Stimulated activated CD8-positive, alpha-beta memory T cell treated with anti-CD3 and anti-CD28 coated beads, Interleukin-15, amount 100 ng/mL, for 24 hours (primary cell): Measurements from ENCODE around the gene DLL1.
A peak's percentile ranks its signal among the peaks of the same experiment; 100 is the strongest.

Experiments used
- DNase-seq: peaks from one replicate; pipeline ENCODE4 v3.0.0-alpha.2; 2020; ENCODE audit warnings: low read depth

DLL1 gene

DNA sequence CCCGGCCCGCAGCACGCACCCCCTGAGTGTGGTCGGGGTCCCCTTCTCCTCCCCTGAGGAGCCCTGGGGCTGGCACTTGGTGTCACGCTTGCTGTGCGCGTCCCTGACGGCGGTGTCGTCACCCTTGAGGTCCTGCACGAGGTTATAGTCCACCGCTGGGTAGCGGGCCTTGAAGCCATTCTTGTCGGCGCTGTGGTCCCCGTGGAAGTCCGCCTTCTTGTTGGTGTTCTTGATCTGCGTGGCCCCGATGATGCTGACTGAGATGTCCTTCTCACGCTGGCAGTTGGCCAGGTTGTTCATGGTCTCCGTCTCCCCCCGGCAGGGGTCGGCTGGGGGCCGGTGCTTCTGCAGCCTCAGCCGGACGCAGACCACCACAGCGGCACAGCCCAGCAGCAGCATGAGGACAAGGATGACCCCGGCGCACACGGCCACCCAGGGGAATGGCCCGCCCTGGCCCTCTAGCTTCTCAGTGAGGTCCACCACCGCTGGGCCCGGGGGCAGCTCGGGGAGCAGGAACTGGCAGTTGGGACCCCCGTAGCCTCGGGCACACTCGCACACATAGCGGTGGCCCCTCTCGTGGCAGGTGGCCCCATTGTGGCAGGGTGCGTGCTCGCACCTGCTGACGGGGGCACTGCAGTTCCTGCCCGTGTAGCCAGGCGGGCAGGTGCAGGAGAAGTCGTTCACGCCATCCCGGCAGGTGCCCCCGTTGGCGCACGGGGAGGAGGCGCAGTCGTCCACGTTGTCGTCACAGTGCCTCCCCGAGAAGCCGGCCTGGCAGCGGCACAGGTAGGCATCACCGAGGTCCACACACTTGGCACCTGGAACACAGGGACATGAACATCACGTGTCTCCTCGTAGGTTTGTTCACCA lies 7.4 kb downstream of the DLL1 start:
- DNase-seq, result no peak

DNA sequence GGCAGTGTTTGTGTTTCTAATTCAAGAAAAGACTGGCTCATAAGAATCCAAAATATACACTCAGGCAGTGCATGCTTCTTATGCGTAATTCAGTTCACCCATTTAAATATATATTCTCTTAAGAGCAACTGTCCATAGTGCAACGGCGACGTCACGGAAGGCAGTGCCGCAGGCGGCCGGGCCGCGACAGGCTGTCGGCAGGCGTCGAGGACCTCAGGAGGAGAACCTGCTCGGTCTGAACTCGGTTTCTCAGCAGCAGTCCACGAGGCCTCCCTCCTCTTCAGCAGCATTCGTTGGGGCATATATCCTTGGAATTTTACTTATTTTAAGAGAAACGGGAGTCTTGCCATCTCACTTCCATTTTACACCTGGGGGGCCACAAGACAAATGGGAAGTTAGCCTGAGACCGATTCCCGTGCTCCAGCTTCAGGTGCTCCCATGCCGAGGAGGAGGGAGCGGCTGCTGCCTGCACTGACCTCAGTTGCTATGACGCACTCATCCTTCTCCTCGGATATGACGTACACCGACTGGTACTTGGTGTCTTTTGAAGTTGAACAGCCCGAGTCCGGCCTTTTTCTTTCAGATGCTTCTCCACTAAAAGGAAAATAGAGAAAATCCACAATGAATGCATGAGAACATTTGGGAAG lies 8.2 kb downstream of the DLL1 start:
- DNase-seq, result no peak

- no peak for DNase-seq
Measured at GRCh38 chr6:170281331-170282292, 9.3 kb downstream of the DLL1 start.

- no peak for DNase-seq
Measured at GRCh38 chr6:170280689-170281045, 10.2 kb downstream of the DLL1 start.

- DNase-seq, result no peak
Measured at GRCh38 chr6:170279977-170280688, 10.7 kb downstream of the DLL1 start.

GRCh38 chr6:170279426-170279825 lies 11.5 kb downstream of the DLL1 start:
- no peak for DNase-seq

DNA sequence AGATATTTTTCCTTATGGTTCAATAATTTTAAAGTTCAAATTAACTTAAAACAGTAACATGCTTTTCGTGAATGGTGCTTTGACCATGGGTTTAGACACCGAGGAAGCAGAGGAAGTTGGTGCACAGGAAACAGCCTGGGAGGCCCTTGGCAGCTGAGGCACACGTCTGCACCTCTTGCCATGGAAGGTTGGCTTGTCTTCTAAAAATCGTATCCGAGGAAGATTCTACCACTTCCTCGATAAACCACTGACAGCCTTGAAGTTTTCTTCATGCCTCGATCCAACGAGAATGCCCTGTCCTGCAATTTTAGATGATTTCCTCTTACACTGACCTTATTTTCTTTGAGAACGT lies 12.2 kb downstream of the DLL1 start:
- DNase-seq, result no peak

GRCh38 chr6:170277893-170278742 lies 12.8 kb downstream of the DLL1 start:
- no peak for DNase-seq

GRCh38 chr6:170276369-170277057 lies 14.4 kb downstream of the DLL1 start:
- DNase-seq, result no peak

GRCh38 chr6:170274713-170275560 lies 15.9 kb downstream of the DLL1 start:
- DNase-seq, result no peak

DNA sequence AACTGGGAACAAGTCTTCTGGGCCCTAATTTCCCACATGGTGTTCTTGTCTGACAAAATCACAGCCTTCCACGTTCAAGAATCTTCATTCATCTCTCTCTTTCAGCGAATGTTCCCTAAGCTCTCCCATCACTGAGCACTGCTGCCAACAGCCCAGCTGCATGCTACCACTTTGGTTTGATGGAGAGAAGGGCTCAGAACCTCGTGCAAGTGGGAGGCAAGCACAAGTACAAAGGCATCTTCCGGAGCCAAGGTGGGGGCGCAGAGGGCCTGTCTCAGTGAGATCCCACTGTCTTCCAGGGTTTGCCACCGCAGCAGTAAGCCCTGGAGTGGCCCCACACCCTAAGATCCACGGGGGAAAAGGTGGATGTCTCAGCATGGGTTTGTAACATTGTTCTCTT lies 17.2 kb downstream of the DLL1 start:
- DNase-seq, result no peak

- DNase-seq, result no peak
Measured at GRCh38 chr6:170273191-170273590, 17.7 kb downstream of the DLL1 start.

DNA sequence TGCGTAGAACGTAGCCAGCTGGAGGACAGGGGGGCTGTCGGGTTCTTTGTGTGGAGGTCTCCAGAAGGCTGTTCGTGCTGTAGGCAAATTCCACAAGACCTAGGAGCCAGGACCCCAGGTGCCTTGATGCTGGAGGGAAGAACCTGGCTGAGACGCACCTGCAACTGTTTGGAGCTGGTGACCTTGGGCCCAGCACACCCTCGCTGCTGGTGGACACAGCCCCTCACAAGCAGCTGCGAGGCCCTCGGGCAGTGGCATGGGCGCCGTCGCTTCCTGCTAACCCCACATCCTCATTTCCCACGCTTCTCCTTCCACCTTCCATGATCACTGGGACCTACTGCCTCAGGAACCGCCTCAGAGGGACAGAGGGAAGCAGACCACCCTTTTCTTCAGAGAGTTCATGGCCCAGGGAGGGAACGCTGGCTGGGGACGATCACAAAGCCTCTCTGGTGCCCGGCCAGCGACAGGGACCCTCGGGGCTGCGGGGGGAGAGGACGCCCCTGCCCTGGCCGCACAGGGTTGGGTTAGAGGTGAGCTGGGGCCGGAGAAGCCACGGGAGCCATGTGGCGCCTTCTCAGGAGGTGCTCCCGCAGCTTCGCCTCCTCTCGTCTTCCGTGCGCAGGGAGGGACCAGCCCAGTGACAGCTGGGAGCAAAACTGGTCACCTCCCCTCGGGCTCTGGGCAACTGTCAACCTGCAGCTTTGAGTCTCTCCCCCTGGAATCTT lies 18.4 kb downstream of the DLL1 start:
- DNase-seq, result no peak

DNA sequence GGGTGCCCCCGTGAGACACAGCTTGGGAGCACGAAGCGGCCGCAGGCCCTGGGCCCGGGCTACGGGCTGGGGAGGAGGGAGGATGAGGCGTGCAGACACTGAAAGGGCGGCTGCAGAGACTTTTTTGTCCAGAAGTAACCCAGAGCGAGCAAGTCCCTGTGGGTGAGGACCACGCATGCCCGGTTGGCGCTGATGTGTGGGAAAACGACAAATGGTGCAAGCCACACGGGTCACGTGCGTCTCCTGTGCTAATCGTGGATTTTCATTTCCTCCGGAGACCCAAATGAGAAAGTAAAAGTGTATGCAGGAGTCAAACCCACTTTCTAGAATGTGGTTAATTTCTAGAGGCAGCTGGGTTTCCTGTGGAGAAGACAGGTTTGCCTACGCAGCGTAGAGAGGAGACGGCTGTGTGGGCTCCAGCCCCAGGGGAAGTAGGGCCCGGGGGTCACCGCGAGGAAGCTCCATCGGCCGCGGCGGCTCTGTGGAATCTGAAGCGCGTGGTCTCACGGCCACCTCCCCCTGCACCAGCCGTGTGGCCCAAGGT lies 19.0 kb downstream of the DLL1 start:
- DNase-seq, result peak; percentile 48

- DNase-seq, result no peak
Measured at GRCh38 chr6:170270984-170271593, 19.8 kb downstream of the DLL1 start.

DNA sequence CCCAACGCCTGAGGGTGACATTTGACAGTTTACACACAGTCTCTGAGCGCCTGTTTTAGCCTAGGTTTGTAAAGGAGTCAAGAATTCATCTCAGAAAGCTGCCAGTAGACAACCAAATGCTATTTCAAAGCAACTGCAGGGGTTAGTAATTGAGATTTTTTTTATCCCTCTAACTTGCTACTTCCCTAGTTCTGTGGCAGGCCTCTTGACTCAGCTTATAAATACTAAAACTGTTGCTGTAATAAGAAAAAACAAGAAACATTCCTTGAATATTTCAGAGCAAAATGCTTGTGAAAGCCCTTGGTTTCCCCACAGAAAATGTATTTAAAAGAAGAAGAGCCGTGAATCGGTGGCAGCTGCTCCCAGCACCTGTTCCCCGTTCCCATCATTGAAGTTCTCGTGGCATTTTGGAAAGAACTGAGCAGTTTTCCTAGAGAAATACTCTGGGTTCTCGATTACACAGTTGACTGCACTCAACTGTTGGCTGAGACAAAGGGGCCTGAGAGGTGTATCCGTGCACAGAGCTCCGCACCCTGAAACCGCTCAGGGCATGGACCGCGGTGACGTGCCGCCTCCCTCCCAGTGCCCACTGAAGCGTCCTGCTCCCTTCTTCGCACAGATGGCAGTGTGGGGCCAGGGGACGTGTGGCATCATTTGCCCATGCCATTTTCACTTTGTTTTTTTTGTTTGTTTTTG lies 20.9 kb downstream of the DLL1 start:
- no peak for DNase-seq

DNA sequence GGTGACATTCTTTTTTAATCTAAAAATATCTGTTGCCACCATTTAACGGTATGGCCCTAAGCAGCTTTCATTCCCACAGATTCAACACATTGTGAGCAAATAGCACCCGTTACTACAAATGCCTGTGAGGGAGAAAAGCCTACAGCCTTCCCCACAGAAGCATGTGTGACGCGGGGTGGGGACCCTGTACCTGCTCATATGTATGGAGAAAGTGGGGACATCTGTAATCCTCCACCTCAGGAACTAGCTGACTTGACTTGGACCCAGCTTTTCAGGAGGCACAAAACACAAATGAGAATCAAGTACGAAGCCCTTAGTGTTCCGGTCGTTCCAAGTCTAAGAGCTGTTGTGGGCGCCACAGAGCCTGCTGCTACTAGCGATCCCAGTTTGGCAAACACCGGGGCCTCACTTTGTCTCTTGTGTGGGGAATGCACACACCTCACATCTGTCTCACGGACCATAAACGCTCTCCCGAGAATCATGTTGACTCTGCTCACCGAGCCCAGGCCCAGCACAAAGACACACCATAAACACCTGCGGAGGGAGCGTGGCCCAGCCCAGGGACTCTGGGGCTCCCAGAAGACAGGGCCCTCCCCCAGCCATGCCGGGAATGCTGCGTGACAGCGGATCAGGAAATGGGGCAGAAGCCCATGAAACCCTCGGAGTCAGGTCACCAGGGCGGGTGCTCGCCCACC lies 21.6 kb downstream of the DLL1 start:
- no peak for DNase-seq
